Measurements from ENCODE around the gene SERPINA3. TPM values are rescaled to one million over a fixed set of nuclear protein-coding genes. Genes with fewer than 3 reads are reported as not detected.

SERPINA3 gene
- total and polyA plus RNA-seq, 2 of the 8 experiments (the other 6 are each of a cell fraction or from before 2014, with no cell fraction given) = not detected

DNA sequence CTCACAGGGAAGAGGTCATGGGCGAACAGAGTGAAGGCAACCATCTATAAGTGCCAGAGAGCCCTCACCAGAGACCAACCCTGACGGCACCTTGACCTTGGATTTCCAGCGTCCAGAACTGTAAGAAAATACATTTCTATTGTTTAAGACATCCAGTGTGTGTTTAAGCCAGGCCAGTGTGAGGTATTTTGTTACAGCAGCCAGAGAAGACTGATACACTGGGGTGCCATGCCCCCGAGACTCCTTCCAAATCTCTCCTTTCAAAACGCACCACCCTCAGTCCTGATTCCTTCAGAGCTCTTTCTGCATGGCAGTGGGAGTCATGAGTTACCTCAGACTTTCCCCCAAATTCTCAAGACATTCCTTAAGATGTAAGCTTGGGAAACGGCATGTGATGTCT is 33.5 kb upstream of the SERPINA3 start (continued):
- no peak for TF ChIP-seq RXRA (IDR thresholded peaks at IDR 0.05; ENCODE audit: insufficient read depth, low read depth, low read length)
- no peak for TF ChIP-seq CHD2 (IDR thresholded peaks at IDR 0.05; ENCODE audit: low read length)
- TF ChIP-seq GTF2F1 (IDR thresholded peaks at IDR 0.05; ENCODE audit: borderline replicate concordance, low read depth, low read length) = no peak
- no peak for TF ChIP-seq PHF8 (conservative IDR thresholded peaks at IDR 0.05; ENCODE audit: low read depth, low read length)
